PFSK-1 (cell line): ENCODE measurements around the gene WDFY3.

Experiments
- FOXP2 ChIP-seq: optimal IDR thresholded peaks from 2 replicates; pipeline ENCODE3; 2011; ENCODE audit warnings: borderline replicate concordance, control low read depth, inconsistent platforms; ENCODE audit not compliant: insufficient read depth; ENCODE audit errors: extremely low read length, extremely low read depth
- POLR2AphosphoS5 ChIP-seq: IDR thresholded peaks from 2 replicates; pipeline ENCODE4 v1.6.1; 2012; ENCODE audit warnings: low read depth, mild to moderate bottlenecking, control low read depth, low read length, moderate library complexity
- SIN3A ChIP-seq: IDR thresholded peaks from 2 replicates; pipeline ENCODE4 v1.6.1; 2012; ENCODE audit warnings: mild to moderate bottlenecking, low read length, moderate library complexity, borderline replicate concordance; ENCODE audit not compliant: insufficient read depth
- TAF1 ChIP-seq: IDR thresholded peaks from 2 replicates; pipeline ENCODE4 v1.6.1; 2012; ENCODE audit warnings: low read length, control low read depth, borderline replicate concordance; ENCODE audit not compliant: insufficient read depth
- TF ChIP-seq, protein P1 (sequence below), 2 experiments: IDR thresholded peaks; 2 replicates each; pipeline versions ENCODE4 v1.6.1 to v1.8.0; 2011 to 2012; ENCODE audit warnings: low read depth in 2 of 2, low read length in 2 of 2, control low read depth in 1 of 2, inconsistent platforms in 1 of 2, mild to moderate bottlenecking in 1 of 2, moderate library complexity in 1 of 2; ENCODE audit not compliant: insufficient read depth in 1 of 2

WDFY3 gene

DNA sequence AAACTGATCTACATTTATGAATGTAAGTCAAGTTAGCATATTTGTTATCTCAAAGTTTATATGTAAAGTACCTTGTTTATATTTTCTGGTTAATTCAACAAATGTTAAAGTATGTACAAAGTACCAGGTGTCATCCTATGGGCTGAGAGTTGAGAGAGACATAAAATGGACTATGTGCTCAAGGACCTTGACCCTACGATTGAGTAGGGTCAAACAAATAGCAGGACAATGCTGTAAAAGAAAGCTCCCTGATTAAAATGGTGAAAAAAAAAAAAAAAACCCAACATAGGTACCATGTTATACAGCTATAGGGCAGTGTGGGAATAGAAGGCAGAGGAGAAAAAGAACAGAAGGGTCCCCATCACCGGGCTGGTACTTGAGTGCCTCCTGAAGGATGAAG lies 260.2 kb downstream of the WDFY3 start:
- TF ChIP-seq FOXP2 = no peak
- TF ChIP-seq, protein P1, sequence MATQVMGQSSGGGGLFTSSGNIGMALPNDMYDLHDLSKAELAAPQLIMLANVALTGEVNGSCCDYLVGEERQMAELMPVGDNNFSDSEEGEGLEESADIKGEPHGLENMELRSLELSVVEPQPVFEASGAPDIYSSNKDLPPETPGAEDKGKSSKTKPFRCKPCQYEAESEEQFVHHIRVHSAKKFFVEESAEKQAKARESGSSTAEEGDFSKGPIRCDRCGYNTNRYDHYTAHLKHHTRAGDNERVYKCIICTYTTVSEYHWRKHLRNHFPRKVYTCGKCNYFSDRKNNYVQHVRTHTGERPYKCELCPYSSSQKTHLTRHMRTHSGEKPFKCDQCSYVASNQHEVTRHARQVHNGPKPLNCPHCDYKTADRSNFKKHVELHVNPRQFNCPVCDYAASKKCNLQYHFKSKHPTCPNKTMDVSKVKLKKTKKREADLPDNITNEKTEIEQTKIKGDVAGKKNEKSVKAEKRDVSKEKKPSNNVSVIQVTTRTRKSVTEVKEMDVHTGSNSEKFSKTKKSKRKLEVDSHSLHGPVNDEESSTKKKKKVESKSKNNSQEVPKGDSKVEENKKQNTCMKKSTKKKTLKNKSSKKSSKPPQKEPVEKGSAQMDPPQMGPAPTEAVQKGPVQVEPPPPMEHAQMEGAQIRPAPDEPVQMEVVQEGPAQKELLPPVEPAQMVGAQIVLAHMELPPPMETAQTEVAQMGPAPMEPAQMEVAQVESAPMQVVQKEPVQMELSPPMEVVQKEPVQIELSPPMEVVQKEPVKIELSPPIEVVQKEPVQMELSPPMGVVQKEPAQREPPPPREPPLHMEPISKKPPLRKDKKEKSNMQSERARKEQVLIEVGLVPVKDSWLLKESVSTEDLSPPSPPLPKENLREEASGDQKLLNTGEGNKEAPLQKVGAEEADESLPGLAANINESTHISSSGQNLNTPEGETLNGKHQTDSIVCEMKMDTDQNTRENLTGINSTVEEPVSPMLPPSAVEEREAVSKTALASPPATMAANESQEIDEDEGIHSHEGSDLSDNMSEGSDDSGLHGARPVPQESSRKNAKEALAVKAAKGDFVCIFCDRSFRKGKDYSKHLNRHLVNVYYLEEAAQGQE (IDR thresholded peaks at IDR 0.05; ENCODE audit: insufficient read depth in 1 of 2, low read depth in 2 of 2, low read length in 2 of 2) = no peak
- no peak for TF ChIP-seq POLR2AphosphoS5
- no peak for TF ChIP-seq SIN3A
- TF ChIP-seq TAF1 = no peak

DNA sequence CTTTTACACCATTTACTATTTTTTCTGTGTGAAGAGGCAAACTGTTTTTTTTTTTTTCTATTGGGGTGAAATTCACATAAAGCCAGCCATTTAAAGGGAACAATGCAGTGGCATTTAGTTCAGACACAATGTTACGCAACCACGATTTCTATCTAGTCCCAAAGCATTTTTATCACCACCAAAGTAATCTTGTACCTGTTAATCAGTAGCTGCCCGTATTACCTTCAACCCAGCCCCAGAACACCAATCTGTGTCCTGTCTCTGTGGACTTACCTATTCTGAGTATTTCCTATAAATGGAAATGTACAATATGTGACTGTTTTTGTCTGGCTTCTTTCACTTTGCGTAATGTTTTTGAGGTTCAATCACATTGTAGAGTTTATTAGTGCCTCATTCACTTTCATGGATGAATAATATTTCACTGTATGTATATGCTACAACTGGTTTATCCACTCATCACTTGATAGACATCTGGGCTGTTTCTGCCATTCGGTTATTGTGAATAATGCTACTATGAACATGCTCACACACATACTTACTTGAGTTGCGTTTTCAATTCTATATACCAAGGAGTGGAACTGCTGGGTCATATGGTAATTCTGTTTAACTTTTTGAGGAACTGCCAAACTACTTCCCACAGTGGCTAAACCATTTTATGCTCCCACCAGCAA lies 267.4 kb downstream of the WDFY3 start:
- TF ChIP-seq TAF1 (no peak), FOXP2 (no peak), POLR2AphosphoS5 (no peak), SIN3A (no peak)
- TF ChIP-seq, protein P1 (IDR thresholded peaks at IDR 0.05; ENCODE audit: insufficient read depth in 1 of 2, low read depth in 2 of 2, low read length in 2 of 2) = no peak

DNA sequence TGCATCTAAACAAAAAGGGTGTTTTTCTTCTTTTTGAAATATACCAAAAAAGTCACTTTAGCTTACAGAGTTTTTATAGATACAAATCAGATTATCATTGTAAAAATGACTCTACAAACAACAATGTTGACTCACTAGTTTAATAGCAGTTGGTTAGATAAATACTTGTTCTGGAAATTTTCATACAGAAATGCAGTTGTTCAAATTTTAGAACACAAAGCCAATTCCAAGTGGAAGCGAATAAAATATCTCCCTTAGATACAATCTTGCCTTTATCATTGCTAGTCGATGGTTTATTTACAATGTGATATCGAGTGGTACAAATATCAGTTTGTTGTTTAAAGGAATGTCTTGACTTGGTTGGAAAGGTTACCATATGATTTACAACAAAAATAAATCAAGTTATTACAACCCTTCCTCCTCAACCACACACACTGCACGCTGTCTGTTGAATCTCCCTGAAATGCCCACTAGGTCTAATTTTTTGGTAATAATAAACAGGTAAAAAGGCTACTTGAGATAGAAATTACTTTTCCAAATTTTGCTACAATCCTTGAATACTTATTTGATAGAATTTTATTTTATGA lies 268.8 kb downstream of the WDFY3 start:
- TF ChIP-seq POLR2AphosphoS5 (no peak), TAF1 (no peak), SIN3A (no peak), FOXP2 (no peak)
- TF ChIP-seq, protein P1 (IDR thresholded peaks at IDR 0.05; ENCODE audit: insufficient read depth in 1 of 2, low read depth in 2 of 2, low read length in 2 of 2) = no peak

- TF ChIP-seq TAF1 (no peak), FOXP2 (no peak)
These were observed 269.3 kb downstream of the WDFY3 start for GRCh38 chr4:84697159-84697558.

DNA sequence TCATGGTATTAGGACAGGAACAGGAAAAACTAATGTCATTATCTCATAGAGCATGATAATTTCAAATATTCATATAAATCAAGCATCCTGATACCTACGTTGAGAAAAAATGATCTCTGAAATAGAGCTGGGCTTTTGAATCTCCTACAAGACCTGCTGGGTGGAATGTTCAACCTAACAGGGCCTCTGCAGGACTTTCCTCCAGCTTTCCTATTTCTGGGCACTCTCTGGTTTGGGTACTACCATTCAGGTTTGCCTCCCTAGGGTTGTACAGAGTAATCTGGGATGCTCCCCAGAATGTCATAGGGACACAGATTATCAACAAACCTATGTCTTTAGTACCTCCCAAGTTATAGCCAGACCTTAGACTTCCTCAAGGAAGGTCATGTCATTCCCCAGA lies 274.7 kb downstream of the WDFY3 start:
- TF ChIP-seq, protein P1 (IDR thresholded peaks at IDR 0.05; ENCODE audit: insufficient read depth in 1 of 2, low read depth in 2 of 2, low read length in 2 of 2) = no peak
- TF ChIP-seq SIN3A (no peak), TAF1 (no peak), POLR2AphosphoS5 (no peak), FOXP2 (no peak)
